CD4-positive, alpha-beta memory T cell (primary cell): Measurements from ENCODE around the gene INF2. TPM values are rescaled to one million over a fixed set of nuclear protein-coding genes. Genes with fewer than 3 reads are reported as not detected.

ENCODE experiments used
- CTCF ChIA-PET: fragments of 350-600 bp; sonication (Branson Sonifier 250); formaldehyde crosslinking; loops from one replicate; lab custom pipeline; 2021; ENCODE audit warnings: inconsistent platforms; ENCODE audit not compliant: partially characterized antibody; lab: Charles Lee
- POLR2A ChIA-PET: fragments of 350-600 bp; sonication (Branson Sonifier 250); formaldehyde crosslinking; loops from one replicate; lab custom pipeline; 2021; ENCODE audit not compliant: partially characterized antibody; lab: Charles Lee
- DNase-seq, 5 donors: peaks; one replicate each; pipeline versions ENCODE4 v3.0.0 to v3.0.0-alpha.2; 2020 to 2022; ENCODE audit warnings: mixed read lengths in 1 of 5
- H3K27ac ChIP-seq: one replicate; pipeline ENCODE4 v1.7.0; 2013; ENCODE audit warnings: low read depth, low read length
- H3K27me3 ChIP-seq: 2 replicates; pipeline ENCODE4 v1.7.0; 2013; ENCODE audit warnings: mild to moderate bottlenecking, low read length, moderate library complexity; ENCODE audit not compliant: insufficient read depth
- H3K36me3 ChIP-seq: 2 replicates; pipeline ENCODE4 v1.7.0; 2013; ENCODE audit warnings: mild to moderate bottlenecking, low read length, moderate library complexity; ENCODE audit not compliant: insufficient read depth
- H3K4me1 ChIP-seq: 2 replicates; pipeline ENCODE4 v1.7.0; 2013; ENCODE audit warnings: mild to moderate bottlenecking, low read length, moderate library complexity; ENCODE audit not compliant: insufficient read depth
- H3K4me3 ChIP-seq, 2 donors: one replicate each; pipeline ENCODE4 v1.7.0; 2013; ENCODE audit warnings: low read length in 2 of 2, mild to moderate bottlenecking in 1 of 2
- H3K9me3 ChIP-seq, 2 donors: one replicate each; pipeline ENCODE4 v1.7.0; 2013; ENCODE audit warnings: low read length in 2 of 2, control low read depth in 1 of 2; ENCODE audit not compliant: control insufficient read depth in 1 of 2
- H3K27ac Mint-ChIP-seq, 7 donors: one replicate each; pipeline ENCODE4 v1.8.0; 2020 to 2021; ENCODE audit warnings: mixed read lengths in 7 of 7, mild to moderate bottlenecking in 6 of 7, inconsistent platforms in 3 of 7, moderate library complexity in 3 of 7
- H3K27me3 Mint-ChIP-seq, 2 donors: one replicate each; pipeline ENCODE4 v1.8.0; 2020 to 2021; ENCODE audit warnings: mixed read lengths in 2 of 2
- H3K36me3 Mint-ChIP-seq, 2 donors: one replicate each; pipeline ENCODE4 v1.8.0; 2020 to 2021; ENCODE audit warnings: mixed read lengths in 2 of 2, inconsistent platforms in 1 of 2, mild to moderate bottlenecking in 1 of 2
- H3K4me1 Mint-ChIP-seq, 4 donors: one replicate each; pipeline ENCODE4 v1.8.0; 2020 to 2021; ENCODE audit warnings: mixed read lengths in 4 of 4, mild to moderate bottlenecking in 1 of 4
- H3K4me3 Mint-ChIP-seq, 8 donors: one replicate each; pipeline ENCODE4 v1.8.0; 2020 to 2021; ENCODE audit warnings: mixed read lengths in 8 of 8, mild to moderate bottlenecking in 7 of 8, moderate library complexity in 6 of 8, inconsistent platforms in 3 of 8
- H3K9me3 Mint-ChIP-seq, 8 donors: one replicate each; pipeline ENCODE4 v1.8.0; 2020 to 2021; ENCODE audit warnings: mixed read lengths in 8 of 8, mild to moderate bottlenecking in 5 of 8, inconsistent platforms in 3 of 8, moderate library complexity in 1 of 8
- intact Hi-C: fragments of 100-400 bp; cut with micrococcal nuclease; formaldehyde crosslinking; loops from one replicate; pipeline ENCODE4 v1.15.1; 2023
- polyA plus RNA-seq, 2 donors: library from polyadenylated mRNA; unstranded; fragments of 300-500 nt; fragmentation: Illumina TruSeq; gene quantifications; one replicate each; pipeline ENCODE4 v1.2.3, GENCODE V29; 2021
- total RNA-seq, 2 experiments: library from RNA; stranded (reverse); gene quantifications; one replicate each; pipeline ENCODE4 v1.2.3, GENCODE V29; 2021

Gene INF2
- total and polyA plus RNA-seq, 4 experiments from 2014 or later = 4.0 to 96.8 (median 52.4) TPM

- ChIA-PET CTCF (interaction anchor here (1.9 to 2.7 kb wide), 3 partner anchors 9 to 28 kb away, joined by 7 to 10 read pairs (median 7); no protein-coding TSS in a partner anchor), POLR2A (interaction anchor here (0.8 to 3.7 kb wide), 4 partner anchors 9 to 127 kb away, joined by 3 to 40 read pairs (median 5); no protein-coding TSS in a partner anchor)
- H3K27me3 ChIP-seq = no peaks in the 10 kb centered on the region
- Mint-ChIP-seq H3K4me3 (peak overlapping the region in 6 of 8 donors; percentile 44 to 82 (median 68)), H3K36me3 (peaks cover 0 to 16% of the 10 kb centered on the region in 2 donors), H3K9me3 (no peaks in the 10 kb centered on the region), H3K27me3 (no peaks in the 10 kb centered on the region), H3K4me1 (peaks cover 19 to 52% (median 38%) of the 10 kb centered on the region in 4 donors), H3K27ac (peak overlapping the region; percentile 46 to 97 (median 89))
- peak overlapping the region; percentile 62 for H3K27ac ChIP-seq
- no peaks in the 10 kb centered on the region for H3K36me3 ChIP-seq
- H3K9me3 ChIP-seq = no peaks in the 10 kb centered on the region
- peak in 1 of 5 donors; percentile 26 for DNase-seq
- H3K4me3 ChIP-seq = no peak overlapping the region
- intact Hi-C loops = loop anchor here (2.0 kb wide), 1 partner anchor 17 kb away; no protein-coding TSS in a partner anchor
- H3K4me1 ChIP-seq = peaks cover 68% of the 10 kb centered on the region
Measured at GRCh38 chr14:104693482-104694431, 4.3 kb downstream of the INF2 start.

- H3K36me3 ChIP-seq = no peaks in the 10 kb centered on the region
- H3K4me1 Mint-ChIP-seq = peaks cover 19 to 50% (median 37%) of the 10 kb centered on the region in 4 donors
- H3K27ac ChIP-seq = peak overlapping the region; percentile 62
- H3K27me3 ChIP-seq = no peaks in the 10 kb centered on the region
- CTCF ChIA-PET = interaction anchor here (1.0 to 2.7 kb wide), 4 partner anchors 10 to 29 kb away, joined by 3 to 10 read pairs (median 7); no protein-coding TSS in a partner anchor
- peak in 1 of 5 donors; percentile 5 for DNase-seq
- peaks cover 0 to 16% of the 10 kb centered on the region in 2 donors for H3K36me3 Mint-ChIP-seq
- H3K4me3 ChIP-seq = peak overlapping the region in 1 of 2 donors; percentile 44
- H3K4me3 Mint-ChIP-seq = peak overlapping the region; percentile 44 to 82 (median 64)
- H3K4me1 ChIP-seq = peaks cover 64% of the 10 kb centered on the region
- intact Hi-C loops = loop anchor here (2.0 kb wide), 1 partner anchor 18 kb away; no protein-coding TSS in a partner anchor
- H3K27me3 Mint-ChIP-seq = no peaks in the 10 kb centered on the region
- peak overlapping the region; percentile 83 to 97 (median 91) for H3K27ac Mint-ChIP-seq
- H3K9me3 ChIP-seq = no peaks in the 10 kb centered on the region
- H3K9me3 Mint-ChIP-seq = no peaks in the 10 kb centered on the region
- POLR2A ChIA-PET = interaction anchor here (1.5 to 3.7 kb wide), 3 partner anchors 10 to 29 kb away, joined by 7 to 40 read pairs (median 10); no protein-coding TSS in a partner anchor
Measured at GRCh38 chr14:104694475-104694950, 5.1 kb downstream of the INF2 start.

- Mint-ChIP-seq H3K9me3 (no peaks in the 10 kb centered on the region), H3K4me1 (peaks cover 19 to 50% (median 37%) of the 10 kb centered on the region in 4 donors), H3K4me3 (peak overlapping the region; percentile 48 to 82 (median 71)), H3K27me3 (no peaks in the 10 kb centered on the region), H3K36me3 (peaks cover 0 to 16% of the 10 kb centered on the region in 2 donors), H3K27ac (peak overlapping the region; percentile 83 to 97 (median 91))
- POLR2A ChIA-PET = interaction anchor here (0.6 to 3.7 kb wide), 6 partner anchors 10 to 31 kb away, joined by 3 to 40 read pairs (median 8); no protein-coding TSS in a partner anchor
- H3K4me3 ChIP-seq = peak overlapping the region in 1 of 2 donors; percentile 44
- H3K36me3 ChIP-seq = no peaks in the 10 kb centered on the region
- no peaks in the 10 kb centered on the region for H3K9me3 ChIP-seq
- CTCF ChIA-PET = interaction anchor here (1.0 to 2.7 kb wide), 5 partner anchors 10 to 29 kb away, joined by 3 to 10 read pairs (median 7); partner anchors contain the start of gene ADSS1
- H3K27ac ChIP-seq = peak overlapping the region; percentile 62
- H3K27me3 ChIP-seq = no peaks in the 10 kb centered on the region
- peak; percentile 36 to 82 (median 66) for DNase-seq
- H3K4me1 ChIP-seq = peaks cover 62% of the 10 kb centered on the region
- intact Hi-C loops = loop anchor here (2.0 kb wide), 1 partner anchor 18 kb away; no protein-coding TSS in a partner anchor
Measured at GRCh38 chr14:104694991-104695659, 5.7 kb downstream of the INF2 start.

- Histone ChIP-seq H3K4me3 (peak overlapping the region in 1 of 2 donors; percentile 44), H3K27me3 (no peaks in the 10 kb centered on the region), H3K9me3 (no peaks in the 10 kb centered on the region), H3K27ac (peak overlapping the region; percentile 62), H3K36me3 (no peaks in the 10 kb centered on the region), H3K4me1 (peaks cover 57% of the 10 kb centered on the region)
- H3K4me3 Mint-ChIP-seq = peak overlapping the region; percentile 48 to 82 (median 71)
- H3K36me3 Mint-ChIP-seq = peaks cover 0 to 15% of the 10 kb centered on the region in 2 donors
- POLR2A ChIA-PET = interaction anchor here (0.6 to 3.7 kb wide), 5 partner anchors 10 to 30 kb away, joined by 3 to 40 read pairs (median 9); no protein-coding TSS in a partner anchor
- no peaks in the 10 kb centered on the region for H3K27me3 Mint-ChIP-seq
- H3K4me1 Mint-ChIP-seq = peaks cover 19 to 48% (median 35%) of the 10 kb centered on the region in 4 donors
- no peak for DNase-seq
- H3K9me3 Mint-ChIP-seq = no peaks in the 10 kb centered on the region
- CTCF ChIA-PET = interaction anchor here (1.5 to 2.7 kb wide), 4 partner anchors 11 to 30 kb away, joined by 4 to 10 read pairs (median 7); partner anchors contain the start of gene ADSS1
- H3K27ac Mint-ChIP-seq = peak overlapping the region; percentile 83 to 97 (median 91)
- intact Hi-C loops = loop anchor here (2.0 kb wide), 1 partner anchor 19 kb away; no protein-coding TSS in a partner anchor
Measured at GRCh38 chr14:104695660-104696000, 6.2 kb downstream of the INF2 start.

GRCh38 chr14:104696671-104697316 is 7.4 kb downstream of the INF2 start:
- intact Hi-C loops = no loop called here
- Mint-ChIP-seq H3K4me1 (peaks cover 15 to 36% (median 26%) of the 10 kb centered on the region in 4 donors), H3K36me3 (peaks cover 0 to 14% of the 10 kb centered on the region in 2 donors), H3K9me3 (no peaks in the 10 kb centered on the region), H3K27ac (peak overlapping the region in 2 of 7 donors; percentile 32 to 63), H3K27me3 (no peaks in the 10 kb centered on the region), H3K4me3 (no peak overlapping the region)
- no peak overlapping the region for H3K4me3 ChIP-seq
- POLR2A ChIA-PET = interaction anchor here (3.0 to 3.7 kb wide), 2 partner anchors 9 to 18 kb away, joined by 9 to 40 read pairs; no protein-coding TSS in a partner anchor
- peaks cover 46% of the 10 kb centered on the region for H3K4me1 ChIP-seq
- no peaks in the 10 kb centered on the region for H3K27me3 ChIP-seq
- CTCF ChIA-PET = interaction anchor here (2.7 kb wide), 1 partner anchor 31 kb away, joined by 10 read pairs; no protein-coding TSS in a partner anchor
- H3K9me3 ChIP-seq = no peaks in the 10 kb centered on the region
- H3K27ac ChIP-seq = no peak overlapping the region
- no peaks in the 10 kb centered on the region for H3K36me3 ChIP-seq
- no peak for DNase-seq

- Mint-ChIP-seq H3K4me1 (peaks cover 15 to 33% (median 24%) of the 10 kb centered on the region in 4 donors), H3K36me3 (peaks cover 0 to 18% of the 10 kb centered on the region in 2 donors), H3K27me3 (no peaks in the 10 kb centered on the region), H3K9me3 (no peaks in the 10 kb centered on the region), H3K4me3 (no peak overlapping the region), H3K27ac (peak overlapping the region in 1 of 7 donors; percentile 53)
- Histone ChIP-seq H3K36me3 (no peaks in the 10 kb centered on the region), H3K9me3 (no peaks in the 10 kb centered on the region), H3K4me3 (no peak overlapping the region), H3K4me1 (peaks cover 41% of the 10 kb centered on the region), H3K27ac (no peak overlapping the region), H3K27me3 (no peaks in the 10 kb centered on the region)
- intact Hi-C loops = no loop called here
- ChIA-PET CTCF (no interaction called here), POLR2A (interaction anchor here (3.0 kb wide), 1 partner anchor 9 kb away, joined by 9 read pairs; no protein-coding TSS in a partner anchor)
- DNase-seq = no peak
Measured at GRCh38 chr14:104697317-104697703, 7.9 kb downstream of the INF2 start.
